HepG2 (cell line): ENCODE data around the gene C19orf85. TPM values are rescaled to one million over a fixed set of nuclear protein-coding genes. Genes with fewer than 3 reads are reported as not detected.
A peak's percentile ranks its signal among the peaks of the same experiment; 100 is the strongest.

Experiments used
- EZH2 ChIP-seq: conservative IDR thresholded peaks from 2 replicates; pipeline ENCODE4 v1.6.1; 2012; ENCODE audit warnings: mild to moderate bottlenecking, low read depth, low read length, moderate library complexity
- HOXD1 ChIP-seq: sonication (generic); formaldehyde crosslinking; IDR thresholded peaks from 2 replicates; pipeline ENCODE4 v1.5.0; 2020; ENCODE audit warnings: missing genetic modification reagents
- PITX1 ChIP-seq: sonication (generic); formaldehyde crosslinking; IDR thresholded peaks from 2 replicates; pipeline ENCODE4 v1.5.1; 2020; ENCODE audit warnings: mild to moderate bottlenecking, missing genetic modification reagents
- RBM22 ChIP-seq: fragments of 200-400 bp; formaldehyde crosslinking; optimal IDR thresholded peaks from 2 replicates; pipeline ENCODE3; 2017; ENCODE audit warnings: mild to moderate bottlenecking, low read length, moderate library complexity
- SMARCE1 ChIP-seq: fragments of 450-650 bp; IDR thresholded peaks from 2 replicates; pipeline ENCODE4 v1.6.1; 2017; ENCODE audit warnings: borderline replicate concordance
- ZMYM3 ChIP-seq: sonication (generic); formaldehyde crosslinking; IDR thresholded peaks from 2 replicates; pipeline ENCODE4 v1.5.1; 2020; ENCODE audit warnings: mild to moderate bottlenecking, missing genetic modification reagents
- ZNF383 ChIP-seq: sonication (generic); formaldehyde crosslinking; IDR thresholded peaks from 2 replicates; pipeline ENCODE4 v1.4.0; 2020; ENCODE audit warnings: missing genetic modification reagents, mild to moderate bottlenecking, borderline replicate concordance
- ZNF724P ChIP-seq: sonication (generic); formaldehyde crosslinking; IDR thresholded peaks from 2 replicates; pipeline ENCODE4 v1.8.0; 2022; ENCODE audit warnings: missing genetic modification reagents, borderline replicate concordance
- polyA plus RNA-seq, 8 experiments: library from polyadenylated mRNA; depleted of rRNA in 3 of 8; stranded (reverse) in 7 of 8; unstranded in 1 of 8; fragments of >200 nt; fragmentation: Illumina TruSeq in 4 of 8; extraction: Trizol in 4 of 8; gene quantifications; 2 replicates each; pipeline versions ENCODE4 v1.2.1 to v1.2.3, GENCODE V29; 2011 to 2016; ENCODE audit warnings: low read depth in 4 of 8, missing spikeins in 1 of 8, mixed read lengths in 1 of 8; ENCODE audit not compliant: insufficient read depth in 1 of 8
- total RNA-seq, 5 experiments: library from RNA; depleted of rRNA; stranded (reverse); fragments of >200 nt; fragmentation: Illumina TruSeq; extraction: Trizol; gene quantifications; 2 replicates each; pipeline ENCODE4 v1.2.3, GENCODE V29; 2016; ENCODE audit warnings: low read depth in 1 of 5
- TF ChIP-seq, protein P1 (sequence below): sonication (generic); formaldehyde crosslinking; IDR thresholded peaks from 2 replicates; pipeline ENCODE4 v1.4.0; 2020; ENCODE audit warnings: low read depth, missing genetic modification reagents
- TF ChIP-seq, protein P2 (sequence below): sonication (generic); formaldehyde crosslinking; conservative IDR thresholded peaks from 2 replicates; pipeline ENCODE4 v1.5.0; 2020; ENCODE audit warnings: missing genetic modification reagents
- TF ChIP-seq, protein P3 (sequence below): IDR thresholded peaks from 2 replicates; pipeline ENCODE4 v1.6.1; 2016
- TF ChIP-seq, protein P4 (sequence below), 2 experiments: fragments of 450-650 bp in 1 of 2; sonication (generic) in 1 of 2; formaldehyde crosslinking in 1 of 2; IDR thresholded peaks; 2 replicates each; pipeline versions ENCODE4 v1.6.1 to v1.8.0; 2016 to 2022; ENCODE audit warnings: antibody characterized with exemption in 1 of 2, mild to moderate bottlenecking in 1 of 2, missing genetic modification reagents in 1 of 2

Gene C19orf85
- total and polyA plus RNA-seq, 2 of the 13 experiments (the other 11 are each of a cell fraction or from before 2014, with no cell fraction given), result not detected

DNA sequence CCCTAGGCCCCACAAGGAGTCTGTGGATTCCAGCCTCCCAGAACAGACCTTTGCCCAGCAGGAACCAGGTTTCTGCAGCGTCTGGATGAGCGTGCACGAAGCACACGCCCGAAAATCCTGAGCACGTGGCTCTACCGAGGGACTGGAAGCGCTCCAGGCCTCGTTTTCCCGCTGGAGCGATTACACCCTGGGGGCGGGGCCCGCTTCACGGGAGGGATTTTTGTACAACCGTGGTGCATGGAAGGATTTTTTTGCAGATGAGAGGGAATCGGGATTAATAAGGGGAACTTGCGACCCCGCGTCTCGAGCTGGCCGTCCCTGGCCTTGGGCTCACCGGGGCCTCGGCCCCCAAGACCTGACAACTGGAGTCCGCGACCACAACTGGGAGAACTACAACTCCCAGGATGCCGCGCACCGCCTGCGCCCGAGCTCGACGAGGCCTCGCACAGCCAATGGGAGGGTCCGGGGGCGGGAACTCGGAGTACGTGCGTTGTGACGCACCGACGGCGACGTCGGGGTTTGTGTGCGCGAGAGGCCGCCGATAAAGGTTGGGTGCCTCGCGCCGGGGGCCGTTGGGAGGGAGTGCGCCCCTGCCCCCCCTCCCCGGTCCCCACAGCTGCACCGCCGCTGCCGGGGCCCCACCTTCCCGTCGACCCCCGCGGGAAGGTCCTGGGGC lies 11.7 kb upstream of the C19orf85 start, which contains the start of gene ZNF628 (continued):
- TF ChIP-seq PITX1 (CRISPR knock-in tag) (peak; percentile 49; the same call in 1 of the 2 replicates), ZMYM3 (CRISPR knock-in tag) (no peak; the same call in 1 of the 2 replicates), RBM22 (no peak), HOXD1 (CRISPR knock-in tag) (no peak; the same call in 1 of the 2 replicates), ZNF383 (no peak), EZH2 (no peak), ZNF724P (CRISPR knock-in tag) (peak; percentile 35; the same call in 1 of the 2 replicates), SMARCE1 (no peak)
- TF ChIP-seq, protein P1, sequence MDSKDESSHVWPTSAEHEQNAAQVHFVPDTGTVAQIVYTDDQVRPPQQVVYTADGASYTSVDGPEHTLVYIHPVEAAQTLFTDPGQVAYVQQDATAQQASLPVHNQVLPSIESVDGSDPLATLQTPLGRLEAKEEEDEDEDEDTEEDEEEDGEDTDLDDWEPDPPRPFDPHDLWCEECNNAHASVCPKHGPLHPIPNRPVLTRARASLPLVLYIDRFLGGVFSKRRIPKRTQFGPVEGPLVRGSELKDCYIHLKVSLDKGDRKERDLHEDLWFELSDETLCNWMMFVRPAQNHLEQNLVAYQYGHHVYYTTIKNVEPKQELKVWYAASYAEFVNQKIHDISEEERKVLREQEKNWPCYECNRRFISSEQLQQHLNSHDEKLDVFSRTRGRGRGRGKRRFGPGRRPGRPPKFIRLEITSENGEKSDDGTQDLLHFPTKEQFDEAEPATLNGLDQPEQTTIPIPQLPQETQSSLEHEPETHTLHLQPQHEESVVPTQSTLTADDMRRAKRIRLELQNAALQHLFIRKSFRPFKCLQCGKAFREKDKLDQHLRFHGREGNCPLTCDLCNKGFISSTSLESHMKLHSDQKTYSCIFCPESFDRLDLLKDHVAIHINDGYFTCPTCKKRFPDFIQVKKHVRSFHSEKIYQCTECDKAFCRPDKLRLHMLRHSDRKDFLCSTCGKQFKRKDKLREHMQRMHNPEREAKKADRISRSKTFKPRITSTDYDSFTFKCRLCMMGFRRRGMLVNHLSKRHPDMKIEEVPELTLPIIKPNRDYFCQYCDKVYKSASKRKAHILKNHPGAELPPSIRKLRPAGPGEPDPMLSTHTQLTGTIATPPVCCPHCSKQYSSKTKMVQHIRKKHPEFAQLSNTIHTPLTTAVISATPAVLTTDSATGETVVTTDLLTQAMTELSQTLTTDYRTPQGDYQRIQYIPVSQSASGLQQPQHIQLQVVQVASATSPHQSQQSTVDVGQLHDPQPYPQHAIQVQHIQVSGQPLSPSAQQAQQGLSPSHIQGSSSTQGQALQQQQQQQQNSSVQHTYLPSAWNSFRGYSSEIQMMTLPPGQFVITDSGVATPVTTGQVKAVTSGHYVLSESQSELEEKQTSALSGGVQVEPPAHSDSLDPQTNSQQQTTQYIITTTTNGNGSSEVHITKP (CRISPR knock-in tag), result no peak
- TF ChIP-seq, protein P2, sequence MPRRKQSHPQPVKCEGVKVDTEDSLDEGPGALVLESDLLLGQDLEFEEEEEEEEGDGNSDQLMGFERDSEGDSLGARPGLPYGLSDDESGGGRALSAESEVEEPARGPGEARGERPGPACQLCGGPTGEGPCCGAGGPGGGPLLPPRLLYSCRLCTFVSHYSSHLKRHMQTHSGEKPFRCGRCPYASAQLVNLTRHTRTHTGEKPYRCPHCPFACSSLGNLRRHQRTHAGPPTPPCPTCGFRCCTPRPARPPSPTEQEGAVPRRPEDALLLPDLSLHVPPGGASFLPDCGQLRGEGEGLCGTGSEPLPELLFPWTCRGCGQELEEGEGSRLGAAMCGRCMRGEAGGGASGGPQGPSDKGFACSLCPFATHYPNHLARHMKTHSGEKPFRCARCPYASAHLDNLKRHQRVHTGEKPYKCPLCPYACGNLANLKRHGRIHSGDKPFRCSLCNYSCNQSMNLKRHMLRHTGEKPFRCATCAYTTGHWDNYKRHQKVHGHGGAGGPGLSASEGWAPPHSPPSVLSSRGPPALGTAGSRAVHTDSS (CRISPR knock-in tag), result no peak
- TF ChIP-seq, protein P3, sequence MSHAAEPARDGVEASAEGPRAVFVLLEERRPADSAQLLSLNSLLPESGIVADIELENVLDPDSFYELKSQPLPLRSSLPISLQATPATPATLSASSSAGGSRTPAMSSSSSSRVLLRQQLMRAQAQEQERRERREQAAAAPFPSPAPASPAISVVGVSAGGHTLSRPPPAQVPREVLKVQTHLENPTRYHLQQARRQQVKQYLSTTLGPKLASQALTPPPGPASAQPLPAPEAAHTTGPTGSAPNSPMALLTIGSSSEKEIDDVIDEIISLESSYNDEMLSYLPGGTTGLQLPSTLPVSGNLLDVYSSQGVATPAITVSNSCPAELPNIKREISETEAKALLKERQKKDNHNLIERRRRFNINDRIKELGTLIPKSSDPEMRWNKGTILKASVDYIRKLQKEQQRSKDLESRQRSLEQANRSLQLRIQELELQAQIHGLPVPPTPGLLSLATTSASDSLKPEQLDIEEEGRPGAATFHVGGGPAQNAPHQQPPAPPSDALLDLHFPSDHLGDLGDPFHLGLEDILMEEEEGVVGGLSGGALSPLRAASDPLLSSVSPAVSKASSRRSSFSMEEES (CRISPR knock-in tag), result peak; percentile 74
- TF ChIP-seq, protein P4, sequence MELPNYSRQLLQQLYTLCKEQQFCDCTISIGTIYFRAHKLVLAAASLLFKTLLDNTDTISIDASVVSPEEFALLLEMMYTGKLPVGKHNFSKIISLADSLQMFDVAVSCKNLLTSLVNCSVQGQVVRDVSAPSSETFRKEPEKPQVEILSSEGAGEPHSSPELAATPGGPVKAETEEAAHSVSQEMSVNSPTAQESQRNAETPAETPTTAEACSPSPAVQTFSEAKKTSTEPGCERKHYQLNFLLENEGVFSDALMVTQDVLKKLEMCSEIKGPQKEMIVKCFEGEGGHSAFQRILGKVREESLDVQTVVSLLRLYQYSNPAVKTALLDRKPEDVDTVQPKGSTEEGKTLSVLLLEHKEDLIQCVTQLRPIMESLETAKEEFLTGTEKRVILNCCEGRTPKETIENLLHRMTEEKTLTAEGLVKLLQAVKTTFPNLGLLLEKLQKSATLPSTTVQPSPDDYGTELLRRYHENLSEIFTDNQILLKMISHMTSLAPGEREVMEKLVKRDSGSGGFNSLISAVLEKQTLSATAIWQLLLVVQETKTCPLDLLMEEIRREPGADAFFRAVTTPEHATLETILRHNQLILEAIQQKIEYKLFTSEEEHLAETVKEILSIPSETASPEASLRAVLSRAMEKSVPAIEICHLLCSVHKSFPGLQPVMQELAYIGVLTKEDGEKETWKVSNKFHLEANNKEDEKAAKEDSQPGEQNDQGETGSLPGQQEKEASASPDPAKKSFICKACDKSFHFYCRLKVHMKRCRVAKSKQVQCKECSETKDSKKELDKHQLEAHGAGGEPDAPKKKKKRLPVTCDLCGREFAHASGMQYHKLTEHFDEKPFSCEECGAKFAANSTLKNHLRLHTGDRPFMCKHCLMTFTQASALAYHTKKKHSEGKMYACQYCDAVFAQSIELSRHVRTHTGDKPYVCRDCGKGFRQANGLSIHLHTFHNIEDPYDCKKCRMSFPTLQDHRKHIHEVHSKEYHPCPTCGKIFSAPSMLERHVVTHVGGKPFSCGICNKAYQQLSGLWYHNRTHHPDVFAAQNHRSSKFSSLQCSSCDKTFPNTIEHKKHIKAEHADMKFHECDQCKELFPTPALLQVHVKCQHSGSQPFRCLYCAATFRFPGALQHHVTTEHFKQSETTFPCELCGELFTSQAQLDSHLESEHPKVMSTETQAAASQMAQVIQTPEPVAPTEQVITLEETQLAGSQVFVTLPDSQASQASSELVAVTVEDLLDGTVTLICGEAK (IDR thresholded peaks at IDR 0.05), result no peak
- TF ChIP-seq, protein P4 (CRISPR knock-in tag; IDR thresholded peaks at IDR 0.05), result peak; percentile 90
